Activated CD4-positive, alpha-beta T cell treated with anti-CD3 and anti-CD28 coated beads for 24 hours (primary cell): ENCODE measurements around the gene CDC27.
"Not testable (repeated sequence)": the region's sequence is repeated elsewhere in the genome, so short reads cannot be mapped to it uniquely, and the experiment has no call there.

ENCODE experiments used
- DNase-seq, 2 donors: peaks; one replicate each; pipeline ENCODE4 v3.0.0-alpha.2; 2020; ENCODE audit warnings: low read depth in 2 of 2

CDC27 gene

GRCh38 chr17:47220531-47220999 lies 31.5 kb upstream of the CDC27 start:
- DNase-seq = no peak

- DNase-seq = no peak
These were observed 30.8 kb upstream of the CDC27 start for GRCh38 chr17:47219621-47220475.

- no peak for DNase-seq
These were observed 29.9 kb upstream of the CDC27 start for GRCh38 chr17:47218896-47219430.

GRCh38 chr17:47217279-47217678 lies 28.2 kb upstream of the CDC27 start:
- not testable (repeated sequence) for DNase-seq

GRCh38 chr17:47216821-47217220 lies 27.7 kb upstream of the CDC27 start:
- not testable (repeated sequence) for DNase-seq

- no peak for DNase-seq
These were observed 25.8 kb upstream of the CDC27 start for GRCh38 chr17:47214931-47215330.

GRCh38 chr17:47213540-47213939 lies 24.4 kb upstream of the CDC27 start:
- DNase-seq = no peak

GRCh38 chr17:47212458-47212857 lies 23.4 kb upstream of the CDC27 start:
- no peak for DNase-seq

GRCh38 chr17:47210779-47211178 lies 21.7 kb upstream of the CDC27 start:
- no peak for DNase-seq

GRCh38 chr17:47210105-47210504 lies 21.0 kb upstream of the CDC27 start:
- DNase-seq = no peak

GRCh38 chr17:47209499-47209898 lies 20.4 kb upstream of the CDC27 start:
- DNase-seq = no peak

- DNase-seq = no peak
These were observed 19.8 kb upstream of the CDC27 start, which contains the start of gene MYL4 for GRCh38 chr17:47208744-47209488. Gene MYL4 (plus strand): TSS chr17:47209348. CDS start chr17:47209423, 75 bp downstream.

GRCh38 chr17:47207143-47208067 lies 18.3 kb upstream of the CDC27 start:
- no peak for DNase-seq

- DNase-seq = peak; percentile 33 to 41
These were observed 16.4 kb upstream of the CDC27 start for GRCh38 chr17:47205419-47205963.

- no peak for DNase-seq
These were observed 15.8 kb upstream of the CDC27 start for GRCh38 chr17:47204722-47205418.

GRCh38 chr17:47203984-47204721 lies 15.1 kb upstream of the CDC27 start:
- DNase-seq = peak in 1 of 2 donors; percentile 27

GRCh38 chr17:47201166-47201565 lies 12.1 kb upstream of the CDC27 start:
- DNase-seq = no peak

GRCh38 chr17:47200325-47200664 lies 11.2 kb upstream of the CDC27 start:
- no peak for DNase-seq

GRCh38 chr17:47199627-47200324 lies 10.7 kb upstream of the CDC27 start:
- DNase-seq = no peak
